Fibroblast of the aortic adventitia (primary cell): ENCODE data around the gene UNC79. TPM values are rescaled to one million over a fixed set of nuclear protein-coding genes. Genes with fewer than 3 reads are reported as not detected.

Experiments used
- DNase-seq: peaks from one replicate; pipeline ENCODE4 v3.0.0-alpha.2; 2010; ENCODE audit warnings: low read depth
- H3K4me3 ChIP-seq: 2 replicates; pipeline ENCODE4 v1.5.1; 2011; ENCODE audit warnings: low read depth, mild to moderate bottlenecking, control low read depth, low read length, moderate library complexity
- CTCF ChIP-seq: IDR thresholded peaks from 2 replicates; pipeline ENCODE4 v1.5.1; 2011; ENCODE audit warnings: mild to moderate bottlenecking, low read length, control low read depth, inconsistent platforms; ENCODE audit not compliant: insufficient read depth
- total RNA-seq: library from RNA; depleted of rRNA; stranded (reverse); fragments of >200 nt; gene quantifications from 2 replicates; pipeline ENCODE4 v1.2.3, GENCODE V29; 2012; ENCODE audit warnings: low replicate concordance

The UNC79 gene
- total RNA-seq, 1 donor = 0.09 TPM

- TF ChIP-seq CTCF = no peak
- no peak for DNase-seq
- H3K4me3 ChIP-seq = no peak overlapping the region
Observed at GRCh38 chr14:93713726-93714405, 283.1 kb downstream of the UNC79 start.

- DNase-seq = no peak
- no peak for TF ChIP-seq CTCF
- no peak overlapping the region for H3K4me3 ChIP-seq
Observed at GRCh38 chr14:93714605-93715004, 283.9 kb downstream of the UNC79 start.

GRCh38 chr14:93715279-93715927, 284.7 kb downstream of the UNC79 start:
- no peak for DNase-seq
- TF ChIP-seq CTCF = no peak
- H3K4me3 ChIP-seq = no peak overlapping the region

- DNase-seq = no peak
- TF ChIP-seq CTCF = no peak
- H3K4me3 ChIP-seq = no peak overlapping the region
Observed at GRCh38 chr14:93716002-93716745, 285.4 kb downstream of the UNC79 start.

GRCh38 chr14:93716746-93717667, 286.3 kb downstream of the UNC79 start:
- no peak for DNase-seq
- TF ChIP-seq CTCF = no peak
- no peak overlapping the region for H3K4me3 ChIP-seq

GRCh38 chr14:93717668-93718320, 287.1 kb downstream of the UNC79 start:
- DNase-seq = no peak
- H3K4me3 ChIP-seq = no peak overlapping the region
- TF ChIP-seq CTCF = no peak
